Mesothelial cell of epicardium (in vitro differentiated cells): ENCODE results near the gene TNFRSF13B. TPM values are rescaled to one million over a fixed set of nuclear protein-coding genes. Genes with fewer than 3 reads are reported as not detected.

ENCODE experiments used
- DNase-seq, 2 experiments: peaks; one replicate each; pipeline ENCODE4 v3.0.0; 2021; ENCODE audit warnings: low spot score in 2 of 2; ENCODE audit not compliant: unreplicated experiment in 2 of 2
- H3K27ac Mint-ChIP-seq: 2 replicates; pipeline ENCODE4 v1.8.0; 2021; ENCODE audit warnings: mixed read lengths
- H3K27me3 Mint-ChIP-seq: 2 replicates; pipeline ENCODE4 v1.8.0; 2021; ENCODE audit warnings: low read depth, mixed read lengths
- H3K36me3 Mint-ChIP-seq: 2 replicates; pipeline ENCODE4 v1.8.0; 2021; ENCODE audit warnings: mixed read lengths
- H3K4me1 Mint-ChIP-seq: 2 replicates; pipeline ENCODE4 v1.8.0; 2021; ENCODE audit warnings: mixed read lengths
- H3K4me3 Mint-ChIP-seq: 2 replicates; pipeline ENCODE4 v1.8.0; 2021; ENCODE audit warnings: mild to moderate bottlenecking, moderate library complexity, mixed read lengths
- H3K9me3 Mint-ChIP-seq: 2 replicates; pipeline ENCODE4 v1.8.0; 2021; ENCODE audit warnings: mixed read lengths
- CTCF ChIP-seq: fragments of 200-600 bp; sonication (generic); IDR thresholded peaks from one replicate; pipeline ENCODE4 v1.5.0; 2021; ENCODE audit warnings: antibody characterized with exemption; ENCODE audit not compliant: unreplicated experiment
- total RNA-seq: library from RNA; stranded (reverse); gene quantifications from 3 replicates; pipeline ENCODE4 v1.2.1, GENCODE V29; 2021

Gene TNFRSF13B
- total RNA-seq, 1 donor from 2014 or later = not detected

- TF ChIP-seq CTCF = no peak
- no peaks in the 10 kb centered on the region for H3K4me1 Mint-ChIP-seq
- DNase-seq = peak in 1 of 2 experiments; percentile 34
- H3K36me3 Mint-ChIP-seq = no peaks in the 10 kb centered on the region
- no peak overlapping the region for H3K27ac Mint-ChIP-seq
- peaks cover 13% of the 10 kb centered on the region for H3K27me3 Mint-ChIP-seq
- no peak overlapping the region for H3K4me3 Mint-ChIP-seq
- peaks cover 13% of the 10 kb centered on the region for H3K9me3 Mint-ChIP-seq
These were observed 28.2 kb downstream of the TNFRSF13B start for GRCh38 chr17:16943541-16944333.

GRCh38 chr17:16943032-16943352, 28.9 kb downstream of the TNFRSF13B start:
- H3K9me3 Mint-ChIP-seq = peaks cover 8% of the 10 kb centered on the region
- H3K4me3 Mint-ChIP-seq = no peak overlapping the region
- no peaks in the 10 kb centered on the region for H3K36me3 Mint-ChIP-seq
- no peak overlapping the region for H3K27ac Mint-ChIP-seq
- TF ChIP-seq CTCF = no peak
- peaks cover 18% of the 10 kb centered on the region for H3K27me3 Mint-ChIP-seq
- H3K4me1 Mint-ChIP-seq = no peaks in the 10 kb centered on the region
- peak in 1 of 2 experiments; percentile 33 for DNase-seq

- no peak overlapping the region for H3K27ac Mint-ChIP-seq
- DNase-seq = peak in 1 of 2 experiments; percentile 5
- no peaks in the 10 kb centered on the region for H3K4me1 Mint-ChIP-seq
These were observed 29.5 kb downstream of the TNFRSF13B start for GRCh38 chr17:16942141-16943031.

GRCh38 chr17:16941072-16942036, 30.6 kb downstream of the TNFRSF13B start:
- TF ChIP-seq CTCF = no peak
- no peaks in the 10 kb centered on the region for H3K4me1 Mint-ChIP-seq
- peaks cover 18% of the 10 kb centered on the region for H3K27me3 Mint-ChIP-seq
- H3K36me3 Mint-ChIP-seq = no peaks in the 10 kb centered on the region
- H3K27ac Mint-ChIP-seq = no peak overlapping the region
- H3K9me3 Mint-ChIP-seq = no peaks in the 10 kb centered on the region
- DNase-seq = peak in 1 of 2 experiments; percentile 20
- H3K4me3 Mint-ChIP-seq = no peak overlapping the region

More at GRCh38 chr17:16942141-16943031, 29.5 kb downstream of the TNFRSF13B start:
- Mint-ChIP-seq H3K4me3 (no peak overlapping the region), H3K9me3 (peaks cover 3% of the 10 kb centered on the region), H3K27me3 (peaks cover 19% of the 10 kb centered on the region), H3K36me3 (no peaks in the 10 kb centered on the region)
- no peak for TF ChIP-seq CTCF
